ENCODE results near the gene BCL11A.

The BCL11A gene

GRCh38 chr2:60465736-60466135 is 87.7 kb downstream of the BCL11A start:
- no peak for TF ChIP-seq CTCF (IDR thresholded peaks at IDR 0.05; ENCODE audit: low read depth, low read length)
- DNase-seq (ENCODE audit: extremely low read depth, low read depth): no peak

GRCh38 chr2:60463249-60463648 is 90.2 kb downstream of the BCL11A start:
- no peak for TF ChIP-seq CTCF (IDR thresholded peaks at IDR 0.05; ENCODE audit: low read depth, low read length)

GRCh38 chr2:60461421-60462108 is 91.9 kb downstream of the BCL11A start:
- DNase-seq (ENCODE audit: extremely low read depth, low read depth): no peak
- no peak for TF ChIP-seq CTCF (IDR thresholded peaks at IDR 0.05; ENCODE audit: low read depth, low read length)

More at GRCh38 chr2:60463249-60463648, 90.2 kb downstream of the BCL11A start:
- DNase-seq (ENCODE audit: extremely low read depth, low read depth): no peak

GRCh38 chr2:60460577-60461420 is 92.7 kb downstream of the BCL11A start:
- no peak for TF ChIP-seq CTCF (IDR thresholded peaks at IDR 0.05; ENCODE audit: low read depth, low read length)
- no peak for DNase-seq (ENCODE audit: extremely low read depth, low read depth)

- DNase-seq (ENCODE audit: extremely low read depth, low read depth): no peak
- no peak for TF ChIP-seq CTCF (IDR thresholded peaks at IDR 0.05; ENCODE audit: low read depth, low read length)
Observed at GRCh38 chr2:60459851-60460250, 93.6 kb downstream of the BCL11A start.

- TF ChIP-seq CTCF (IDR thresholded peaks at IDR 0.05; ENCODE audit: low read depth, low read length): no peak
- DNase-seq (ENCODE audit: extremely low read depth, low read depth): no peak
Observed at GRCh38 chr2:60456115-60456770, 97.2 kb downstream of the BCL11A start.

GRCh38 chr2:60453872-60454271 is 99.6 kb downstream of the BCL11A start:
- TF ChIP-seq CTCF (IDR thresholded peaks at IDR 0.05; ENCODE audit: low read depth, low read length): no peak
- DNase-seq (ENCODE audit: extremely low read depth, low read depth): no peak
